Neural crest cell (in vitro differentiated cells): ENCODE results near the gene AFF4. TPM values are rescaled to one million over a fixed set of nuclear protein-coding genes. Genes with fewer than 3 reads are reported as not detected.
"Not testable (repeated sequence)": the region's sequence is repeated elsewhere in the genome, so short reads cannot be mapped to it uniquely, and the experiment has no call there.

Source experiments
- DNase-seq: peaks from one replicate; pipeline ENCODE4 v3.0.0; 2021; ENCODE audit warnings: low read depth, mixed read lengths, low spot score
- H3K27ac Mint-ChIP-seq: one replicate; pipeline ENCODE4 v1.8.0; 2021; ENCODE audit warnings: mild to moderate bottlenecking, mixed read lengths; ENCODE audit not compliant: unreplicated experiment
- H3K27me3 Mint-ChIP-seq: 2 replicates; pipeline ENCODE4 v1.8.0; 2021; ENCODE audit warnings: low read depth, mild to moderate bottlenecking, mixed read lengths
- H3K36me3 Mint-ChIP-seq: 2 replicates; pipeline ENCODE4 v1.8.0; 2021; ENCODE audit warnings: low read depth, mild to moderate bottlenecking, mixed read lengths
- H3K4me1 Mint-ChIP-seq: 2 replicates; pipeline ENCODE4 v1.8.0; 2021; ENCODE audit warnings: mixed read lengths
- H3K4me3 Mint-ChIP-seq: one replicate; pipeline ENCODE4 v1.8.0; 2021; ENCODE audit warnings: mild to moderate bottlenecking, mixed read lengths
- H3K9me3 Mint-ChIP-seq: 2 replicates; pipeline ENCODE4 v1.8.0; 2021; ENCODE audit warnings: mixed read lengths
- long read RNA-seq: library from polyadenylated mRNA; unstranded; transcript quantifications from one replicate; pipeline ENCODE4 v2.0.0, GENCODE V29; 2020
- total RNA-seq: library from RNA; stranded (reverse); gene quantifications from 2 replicates; pipeline ENCODE4 v1.2.1, GENCODE V29; 2021
- TF ChIP-seq, protein P1 (sequence below): fragments of 200-600 bp; sonication (generic); conservative IDR thresholded peaks from 2 replicates; pipeline ENCODE4 v1.5.0; 2021; ENCODE audit warnings: antibody characterized with exemption, mild to moderate bottlenecking

Gene AFF4
- total RNA-seq, result 64.7 and 67.5 TPM in 2 replicates
- long read RNA-seq, partial matches to known transcripts, result 17 of 26 reads
- long read RNA-seq, other reads (novel, unspliced or antisense), result 7 of 26 reads

DNA sequence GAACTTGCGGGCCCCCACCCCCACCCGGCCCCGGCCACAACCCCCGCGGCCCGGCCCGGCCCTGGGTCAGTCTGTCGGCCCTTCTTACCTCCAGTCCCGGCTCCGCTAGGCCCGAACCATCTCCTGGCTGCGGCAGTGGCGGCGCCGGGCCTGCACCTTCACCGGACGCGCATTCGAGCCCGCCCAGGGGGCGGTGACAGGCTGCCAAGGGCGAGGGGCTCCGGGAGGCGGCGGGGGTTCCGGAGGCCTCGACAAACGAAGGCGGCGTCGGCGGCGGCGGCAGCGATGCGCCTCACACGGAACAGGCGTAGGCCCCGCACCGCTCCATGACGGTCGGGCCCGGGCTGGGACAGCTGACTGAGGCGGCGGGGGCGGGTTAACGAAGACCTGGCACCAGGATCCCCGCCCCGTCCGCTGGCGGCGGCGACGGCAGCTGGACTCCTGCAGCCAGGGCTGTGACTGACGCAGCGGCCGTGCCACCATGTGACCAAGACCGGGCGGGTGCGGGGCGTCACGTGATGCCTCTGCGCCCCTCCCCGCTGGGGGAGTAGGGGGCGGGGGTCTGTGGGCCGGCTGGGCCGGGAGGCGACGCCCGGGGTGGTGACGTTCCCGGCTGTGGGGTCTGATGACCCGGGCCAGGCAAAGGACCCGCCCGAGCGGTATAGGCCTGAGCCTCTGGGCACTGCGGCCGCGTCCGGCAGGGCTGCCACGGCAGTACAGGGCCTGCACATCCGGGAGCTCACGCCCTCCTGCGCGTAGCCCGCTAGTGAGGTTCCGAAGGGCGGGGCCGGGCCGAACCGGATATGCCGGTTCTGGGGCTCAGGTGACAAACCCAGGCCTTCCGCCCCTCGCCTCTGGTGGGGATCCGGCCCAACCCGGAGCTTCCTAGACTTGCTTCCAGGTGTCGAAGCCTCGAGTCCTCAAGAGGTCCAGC lies at the start of gene AFF4:
AFF4 (minus strand) TSS at position 464 of the 934 bp plus-strand sequence. CDS start 26,445 bp downstream, outside the sequence.
- DNase-seq, result peak; percentile 90
- H3K4me3 Mint-ChIP-seq, result peak within 1 kb of the TSS; percentile 94
- H3K27me3 Mint-ChIP-seq, result no peaks in the 10 kb centered on the region
- TF ChIP-seq, protein P1, sequence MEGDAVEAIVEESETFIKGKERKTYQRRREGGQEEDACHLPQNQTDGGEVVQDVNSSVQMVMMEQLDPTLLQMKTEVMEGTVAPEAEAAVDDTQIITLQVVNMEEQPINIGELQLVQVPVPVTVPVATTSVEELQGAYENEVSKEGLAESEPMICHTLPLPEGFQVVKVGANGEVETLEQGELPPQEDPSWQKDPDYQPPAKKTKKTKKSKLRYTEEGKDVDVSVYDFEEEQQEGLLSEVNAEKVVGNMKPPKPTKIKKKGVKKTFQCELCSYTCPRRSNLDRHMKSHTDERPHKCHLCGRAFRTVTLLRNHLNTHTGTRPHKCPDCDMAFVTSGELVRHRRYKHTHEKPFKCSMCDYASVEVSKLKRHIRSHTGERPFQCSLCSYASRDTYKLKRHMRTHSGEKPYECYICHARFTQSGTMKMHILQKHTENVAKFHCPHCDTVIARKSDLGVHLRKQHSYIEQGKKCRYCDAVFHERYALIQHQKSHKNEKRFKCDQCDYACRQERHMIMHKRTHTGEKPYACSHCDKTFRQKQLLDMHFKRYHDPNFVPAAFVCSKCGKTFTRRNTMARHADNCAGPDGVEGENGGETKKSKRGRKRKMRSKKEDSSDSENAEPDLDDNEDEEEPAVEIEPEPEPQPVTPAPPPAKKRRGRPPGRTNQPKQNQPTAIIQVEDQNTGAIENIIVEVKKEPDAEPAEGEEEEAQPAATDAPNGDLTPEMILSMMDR, result no peak
- H3K27ac Mint-ChIP-seq, result peak within 1 kb of the TSS; percentile 100
- H3K9me3 Mint-ChIP-seq, result no peaks in the 10 kb centered on the region
- peaks cover 34% of the 10 kb centered on the region for H3K4me1 Mint-ChIP-seq
- peaks cover 5% of the 10 kb centered on the region for H3K36me3 Mint-ChIP-seq

GRCh38 chr5:133008455-133008854 lies 45.0 kb upstream of the AFF4 start:
- peaks cover 11% of the 10 kb centered on the region for H3K36me3 Mint-ChIP-seq
- H3K9me3 Mint-ChIP-seq, H3K27ac Mint-ChIP-seq, H3K4me3 Mint-ChIP-seq, DNase-seq, H3K27me3 Mint-ChIP-seq, H3K4me1 Mint-ChIP-seq: not testable (repeated sequence)

DNA sequence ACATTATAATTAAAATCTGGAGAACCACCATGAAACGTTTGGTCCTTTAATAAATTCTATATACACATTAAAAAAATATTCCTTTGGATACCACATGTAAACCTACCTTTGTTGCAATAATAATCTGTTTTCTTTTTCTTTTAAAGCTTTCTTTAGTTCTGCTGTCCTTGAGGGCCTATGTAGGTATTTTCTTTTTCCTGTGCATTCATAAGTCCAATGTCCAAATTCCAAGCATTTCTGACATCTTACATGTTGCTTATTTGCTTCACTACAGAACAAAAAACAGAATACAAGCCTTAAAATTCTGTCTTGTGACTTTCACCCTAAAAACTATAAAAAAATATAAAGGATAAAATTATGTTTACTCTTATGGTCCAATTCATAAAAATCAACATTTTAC lies 43.2 kb upstream of the AFF4 start:
- no peak for DNase-seq
- H3K27me3 Mint-ChIP-seq, result no peaks in the 10 kb centered on the region
- no peaks in the 10 kb centered on the region for H3K4me1 Mint-ChIP-seq
- no peaks in the 10 kb centered on the region for H3K9me3 Mint-ChIP-seq
- no peak overlapping the region for H3K4me3 Mint-ChIP-seq
- TF ChIP-seq, protein P1, result no peak
- peaks cover 14% of the 10 kb centered on the region for H3K36me3 Mint-ChIP-seq
- no peak overlapping the region for H3K27ac Mint-ChIP-seq

GRCh38 chr5:132999246-132999645 lies 35.8 kb upstream of the AFF4 start:
- Mint-ChIP-seq H3K27me3 (no peaks in the 10 kb centered on the region), H3K27ac (no peak overlapping the region), H3K36me3 (peaks cover 8% of the 10 kb centered on the region), H3K4me1 (no peaks in the 10 kb centered on the region), H3K4me3 (no peak overlapping the region), H3K9me3 (no peaks in the 10 kb centered on the region)
- no peak for DNase-seq
- TF ChIP-seq, protein P1, result no peak

DNA sequence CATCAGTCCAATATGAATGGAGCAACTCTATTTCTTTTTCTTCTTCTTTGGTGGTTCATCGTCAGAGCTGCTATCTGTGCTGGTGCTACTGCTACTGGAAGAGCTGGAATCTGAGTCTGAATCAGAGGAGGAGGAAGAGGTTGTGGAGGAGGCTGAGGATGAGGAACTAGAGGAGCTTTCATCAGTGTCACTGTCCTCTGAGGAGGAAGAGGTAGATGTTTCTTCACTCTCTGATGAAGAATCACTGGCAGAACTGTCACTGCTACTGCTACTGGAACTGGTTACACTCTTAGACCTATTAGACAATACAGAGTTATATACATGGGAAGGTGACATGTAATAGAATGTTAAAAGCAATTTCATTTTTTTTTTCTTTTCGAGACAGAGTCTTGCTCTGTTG lies 35.1 kb upstream of the AFF4 start:
- Mint-ChIP-seq H3K4me1 (no peaks in the 10 kb centered on the region), H3K27me3 (no peaks in the 10 kb centered on the region), H3K4me3 (no peak overlapping the region), H3K27ac (no peak overlapping the region), H3K36me3 (peaks cover 8% of the 10 kb centered on the region), H3K9me3 (no peaks in the 10 kb centered on the region)
- TF ChIP-seq, protein P1, result no peak
- DNase-seq, result no peak

- Mint-ChIP-seq H3K4me1 (no peaks in the 10 kb centered on the region), H3K36me3 (peaks cover under 1% of the 10 kb centered on the region), H3K27me3 (no peaks in the 10 kb centered on the region), H3K9me3 (no peaks in the 10 kb centered on the region), H3K27ac (no peak overlapping the region), H3K4me3 (no peak overlapping the region)
- DNase-seq, result no peak
- TF ChIP-seq, protein P1, result no peak
Observed at GRCh38 chr5:132996307-132996706, 32.9 kb upstream of the AFF4 start.
